ENCODE data around the gene STIP1.

Gene STIP1

GRCh38 chr11:64185693-64186491, at the start of gene STIP1:
Gene STIP1 (plus strand): TSS chr11:64186171. CDS start chr11:64186262, 91 bp downstream.
- DNase-seq (ENCODE audit: extremely low read depth, low read depth) = peak; percentile 100
- peak; percentile 9 for TF ChIP-seq CTCF (IDR thresholded peaks at IDR 0.05; ENCODE audit: low read depth, low read length, missing control alignments)
- peak within 1 kb of the TSS; percentile 75 for H3K4me3 ChIP-seq (replicated peaks; ENCODE audit: low read depth, low read length)

DNA sequence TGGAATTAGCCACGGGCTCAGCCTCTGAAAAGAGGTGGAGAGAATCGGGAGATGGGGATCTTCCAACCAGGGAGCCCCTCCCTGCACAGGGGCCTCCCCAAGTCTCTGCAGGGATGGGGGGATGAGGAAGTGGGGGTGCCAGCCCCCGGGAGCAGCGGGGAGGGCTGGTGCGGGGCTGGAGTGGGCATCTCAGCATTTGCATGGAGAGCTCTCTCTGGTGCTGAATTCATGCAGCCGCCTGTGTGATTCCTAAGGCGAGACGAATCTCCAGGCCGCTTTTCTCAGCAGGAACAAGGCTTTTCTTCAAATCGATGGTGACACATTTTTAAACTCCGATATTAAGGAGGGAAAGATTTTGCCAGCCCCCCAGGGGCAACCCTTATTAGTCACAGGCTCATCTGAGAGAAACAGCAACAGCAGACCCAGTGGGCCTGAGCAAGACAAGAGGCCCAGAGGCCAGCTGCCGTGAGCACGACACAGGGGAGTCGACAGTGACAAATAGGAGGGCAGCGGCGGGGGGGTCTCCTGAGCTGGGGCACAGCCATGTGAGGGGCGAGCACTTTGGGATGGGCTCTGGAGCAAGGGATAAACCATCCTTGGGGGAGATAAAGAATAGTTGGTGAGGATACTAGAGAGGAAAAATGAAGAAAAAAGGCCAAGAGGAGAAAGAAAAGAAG, 49.1 kb upstream of the STIP1 start:
- no peak for DNase-seq (ENCODE audit: extremely low read depth, low read depth)
- H3K4me3 ChIP-seq (replicated peaks; ENCODE audit: low read depth, low read length) = no peak overlapping the region

DNA sequence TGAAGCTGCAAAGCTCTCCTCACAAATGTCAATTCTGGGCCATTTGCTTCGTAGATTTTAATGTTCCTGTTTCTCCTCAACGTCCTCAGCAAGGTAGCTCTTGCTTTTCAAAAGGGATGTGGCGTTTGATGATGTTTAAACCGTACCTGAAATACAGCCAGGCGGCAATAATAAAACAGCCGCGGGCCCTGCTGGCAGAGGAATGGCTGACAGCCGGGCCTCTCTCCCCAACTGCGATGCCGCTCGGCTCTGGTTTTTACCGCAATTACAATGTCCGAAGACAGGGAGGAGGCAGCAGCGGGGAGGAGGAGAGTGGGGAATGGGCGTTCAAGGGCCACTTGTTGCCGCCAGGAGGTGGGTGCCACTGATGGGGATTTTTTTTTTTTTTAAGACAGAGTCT, 47.6 kb upstream of the STIP1 start:
- no peak for TF ChIP-seq CTCF (IDR thresholded peaks at IDR 0.05; ENCODE audit: low read depth, low read length, missing control alignments)
- no peak overlapping the region for H3K4me3 ChIP-seq (replicated peaks; ENCODE audit: low read depth, low read length)
- DNase-seq (ENCODE audit: extremely low read depth, low read depth) = no peak

More for the DNA sequence above, 49.1 kb upstream of the STIP1 start:
- TF ChIP-seq CTCF (IDR thresholded peaks at IDR 0.05; ENCODE audit: low read depth, low read length, missing control alignments) = no peak

DNA sequence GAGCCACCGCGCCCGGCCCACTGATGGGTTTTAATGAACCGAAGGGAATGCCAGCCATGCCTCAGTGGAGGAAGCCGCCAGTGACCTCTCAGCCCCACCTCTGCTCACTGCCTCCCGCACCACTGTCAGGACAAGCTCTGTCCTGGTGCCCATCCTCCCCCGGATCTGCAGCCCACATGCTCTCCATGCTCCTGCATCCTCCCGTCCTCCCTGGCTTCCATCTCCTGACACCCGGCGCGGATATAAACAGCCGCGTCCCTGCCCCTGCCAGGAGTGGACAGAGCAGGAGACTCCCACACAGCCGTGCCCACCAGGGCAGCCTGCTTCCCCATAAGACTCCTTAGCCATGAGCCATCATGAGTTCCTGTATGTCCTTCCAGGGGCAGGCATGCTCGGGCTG, 46.9 kb upstream of the STIP1 start:
- no peak for DNase-seq (ENCODE audit: extremely low read depth, low read depth)
- no peak overlapping the region for H3K4me3 ChIP-seq (replicated peaks; ENCODE audit: low read depth, low read length)
- TF ChIP-seq CTCF (IDR thresholded peaks at IDR 0.05; ENCODE audit: low read depth, low read length, missing control alignments) = no peak

GRCh38 chr11:64140082-64140481, 45.9 kb upstream of the STIP1 start:
- H3K4me3 ChIP-seq (replicated peaks; ENCODE audit: low read depth, low read length) = no peak overlapping the region
- no peak for TF ChIP-seq CTCF (IDR thresholded peaks at IDR 0.05; ENCODE audit: low read depth, low read length, missing control alignments)
- DNase-seq (ENCODE audit: extremely low read depth, low read depth) = no peak

GRCh38 chr11:64141081-64141783, 44.7 kb upstream of the STIP1 start:
- TF ChIP-seq CTCF (IDR thresholded peaks at IDR 0.05; ENCODE audit: low read depth, low read length, missing control alignments) = no peak
- no peak overlapping the region for H3K4me3 ChIP-seq (replicated peaks; ENCODE audit: low read depth, low read length)
- DNase-seq (ENCODE audit: extremely low read depth, low read depth) = no peak

Measured in HFF-Myc (cell line).